Measurements from ENCODE around the gene CYP39A1.

CYP39A1 gene, protein sequence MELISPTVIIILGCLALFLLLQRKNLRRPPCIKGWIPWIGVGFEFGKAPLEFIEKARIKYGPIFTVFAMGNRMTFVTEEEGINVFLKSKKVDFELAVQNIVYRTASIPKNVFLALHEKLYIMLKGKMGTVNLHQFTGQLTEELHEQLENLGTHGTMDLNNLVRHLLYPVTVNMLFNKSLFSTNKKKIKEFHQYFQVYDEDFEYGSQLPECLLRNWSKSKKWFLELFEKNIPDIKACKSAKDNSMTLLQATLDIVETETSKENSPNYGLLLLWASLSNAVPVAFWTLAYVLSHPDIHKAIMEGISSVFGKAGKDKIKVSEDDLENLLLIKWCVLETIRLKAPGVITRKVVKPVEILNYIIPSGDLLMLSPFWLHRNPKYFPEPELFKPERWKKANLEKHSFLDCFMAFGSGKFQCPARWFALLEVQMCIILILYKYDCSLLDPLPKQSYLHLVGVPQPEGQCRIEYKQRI

DNA sequence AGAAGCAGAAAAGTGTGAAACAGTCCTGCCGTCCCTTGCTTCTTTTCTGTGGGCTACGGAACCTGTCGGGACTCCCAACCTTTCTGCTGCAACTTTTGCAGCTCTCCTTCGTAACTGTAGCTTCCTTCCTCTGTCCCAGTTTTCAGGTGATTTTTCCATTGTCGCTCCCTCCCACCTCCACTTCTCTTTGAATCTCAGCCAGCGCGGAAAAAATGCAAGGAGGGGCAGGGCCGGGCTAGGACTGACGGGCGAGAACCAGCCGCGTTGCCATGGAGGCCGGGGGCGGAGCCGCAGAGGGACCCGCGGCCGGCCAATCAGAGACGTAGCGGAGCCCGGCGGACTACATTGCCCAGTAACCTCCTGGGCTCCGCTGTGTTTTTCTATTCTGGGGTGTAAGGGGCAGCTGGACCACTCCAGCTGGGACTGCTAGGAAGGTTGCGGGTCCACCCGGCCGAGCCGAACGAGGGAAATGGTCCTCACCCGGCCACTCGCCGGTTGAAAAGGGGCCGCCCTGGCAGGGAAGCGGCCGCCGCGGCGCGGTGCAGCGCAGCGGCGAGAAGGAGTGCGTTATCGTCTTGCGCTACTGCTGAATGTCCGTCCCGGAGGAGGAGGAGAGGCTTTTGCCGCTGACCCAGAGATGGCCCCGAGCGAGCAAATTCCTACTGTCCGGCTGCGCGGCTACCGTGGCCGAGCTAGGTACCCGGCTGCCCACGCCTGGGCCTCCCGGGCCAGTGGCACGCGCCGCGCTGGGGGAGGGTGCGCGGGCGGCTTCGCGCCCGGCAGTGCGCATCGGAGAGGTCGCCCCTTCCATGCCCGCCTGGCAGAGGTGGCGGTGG is at the start of gene CYP39A1, which contains the start of gene SLC25A27:
Gene CYP39A1, minus strand, starts transcription at position 216 of the 836 bp plus-strand sequence. CDS start 236 bp downstream, outside the sequence.
Gene SLC25A27, plus strand, starts transcription at position 373 of the 836 bp plus-strand sequence. Its CDS starts 218 bp downstream, at position 591.
- POLR2A ChIA-PET (ENCODE audit: low non-redundant PET), result no interaction called here
- CTCF ChIA-PET, result interaction anchor here (0.6 to 0.7 kb wide), 2 partner anchors 39 to 444 kb away, joined by 3 read pairs; no protein-coding TSS in a partner anchor

DNA sequence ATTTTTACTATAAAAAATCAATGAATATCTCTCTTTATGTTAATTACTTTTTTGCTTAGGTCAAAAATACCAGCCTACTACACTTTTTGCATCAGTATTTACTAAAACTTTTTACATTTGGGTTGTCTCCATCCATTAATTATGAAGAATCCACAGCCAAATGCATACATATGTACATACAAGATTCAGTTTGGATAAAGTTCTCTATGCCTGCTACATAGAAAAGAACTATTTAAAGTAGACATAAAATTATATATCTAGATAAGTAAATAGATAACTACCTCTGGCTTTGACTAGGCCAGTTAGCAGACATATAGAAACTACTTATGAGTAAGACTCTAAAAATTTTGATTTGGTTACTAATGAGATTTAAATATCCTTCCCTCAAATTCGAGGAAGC is 47.4 kb upstream of the CYP39A1 start:
- ChIA-PET POLR2A (ENCODE audit: low non-redundant PET) (no interaction called here), CTCF (interaction anchor here (0.8 kb wide), 1 partner anchor 240 kb away, joined by 4 read pairs; no protein-coding TSS in a partner anchor)
- no peak overlapping the region for H3K27ac ChIP-seq
- no peak for DNase-seq (ENCODE audit: low spot score)
- TF ChIP-seq, protein P1, sequence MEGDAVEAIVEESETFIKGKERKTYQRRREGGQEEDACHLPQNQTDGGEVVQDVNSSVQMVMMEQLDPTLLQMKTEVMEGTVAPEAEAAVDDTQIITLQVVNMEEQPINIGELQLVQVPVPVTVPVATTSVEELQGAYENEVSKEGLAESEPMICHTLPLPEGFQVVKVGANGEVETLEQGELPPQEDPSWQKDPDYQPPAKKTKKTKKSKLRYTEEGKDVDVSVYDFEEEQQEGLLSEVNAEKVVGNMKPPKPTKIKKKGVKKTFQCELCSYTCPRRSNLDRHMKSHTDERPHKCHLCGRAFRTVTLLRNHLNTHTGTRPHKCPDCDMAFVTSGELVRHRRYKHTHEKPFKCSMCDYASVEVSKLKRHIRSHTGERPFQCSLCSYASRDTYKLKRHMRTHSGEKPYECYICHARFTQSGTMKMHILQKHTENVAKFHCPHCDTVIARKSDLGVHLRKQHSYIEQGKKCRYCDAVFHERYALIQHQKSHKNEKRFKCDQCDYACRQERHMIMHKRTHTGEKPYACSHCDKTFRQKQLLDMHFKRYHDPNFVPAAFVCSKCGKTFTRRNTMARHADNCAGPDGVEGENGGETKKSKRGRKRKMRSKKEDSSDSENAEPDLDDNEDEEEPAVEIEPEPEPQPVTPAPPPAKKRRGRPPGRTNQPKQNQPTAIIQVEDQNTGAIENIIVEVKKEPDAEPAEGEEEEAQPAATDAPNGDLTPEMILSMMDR (conservative IDR thresholded peaks at IDR 0.05; ENCODE audit: low read depth), result no peak

More for the DNA sequence above, at the start of gene CYP39A1, which contains the start of gene SLC25A27:
- peak; percentile 95 for DNase-seq (ENCODE audit: low spot score)
- peak within 1 kb of the TSS; percentile 67 for H3K27ac ChIP-seq
- TF ChIP-seq, protein P1 (conservative IDR thresholded peaks at IDR 0.05; ENCODE audit: low read depth), result no peak

DNA sequence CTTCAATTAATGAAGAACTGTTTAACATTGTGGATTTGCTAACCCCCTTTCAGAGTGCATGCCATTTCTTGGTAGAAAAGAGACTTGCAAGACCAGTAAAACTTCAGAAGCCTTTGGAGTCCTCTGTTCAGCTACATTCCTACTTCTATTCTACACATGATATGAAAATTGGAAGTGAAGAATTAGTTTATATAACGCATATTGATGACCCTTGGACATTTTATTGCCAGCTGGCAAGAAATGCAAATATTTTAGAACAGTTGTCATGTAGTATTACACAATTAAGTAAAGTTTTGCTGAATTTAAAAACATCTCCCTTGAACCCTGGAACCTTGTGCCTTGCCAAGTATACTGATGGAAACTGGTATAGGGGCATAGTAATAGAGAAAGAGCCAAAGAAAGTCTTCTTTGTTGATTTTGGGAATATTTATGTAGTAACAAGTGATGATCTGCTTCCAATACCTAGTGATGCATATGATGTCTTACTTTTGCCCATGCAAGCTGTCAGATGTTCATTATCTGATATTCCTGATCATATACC is 38.4 kb upstream of the CYP39A1 start:
- no peak for DNase-seq (ENCODE audit: low spot score)
- TF ChIP-seq, protein P1 (conservative IDR thresholded peaks at IDR 0.05; ENCODE audit: low read depth), result no peak
- ChIA-PET POLR2A (ENCODE audit: low non-redundant PET) (no interaction called here), CTCF (interaction anchor here (0.6 kb wide), 1 partner anchor 266 kb away, joined by 3 read pairs; no protein-coding TSS in a partner anchor)
- H3K27ac ChIP-seq, result no peak overlapping the region

DNA sequence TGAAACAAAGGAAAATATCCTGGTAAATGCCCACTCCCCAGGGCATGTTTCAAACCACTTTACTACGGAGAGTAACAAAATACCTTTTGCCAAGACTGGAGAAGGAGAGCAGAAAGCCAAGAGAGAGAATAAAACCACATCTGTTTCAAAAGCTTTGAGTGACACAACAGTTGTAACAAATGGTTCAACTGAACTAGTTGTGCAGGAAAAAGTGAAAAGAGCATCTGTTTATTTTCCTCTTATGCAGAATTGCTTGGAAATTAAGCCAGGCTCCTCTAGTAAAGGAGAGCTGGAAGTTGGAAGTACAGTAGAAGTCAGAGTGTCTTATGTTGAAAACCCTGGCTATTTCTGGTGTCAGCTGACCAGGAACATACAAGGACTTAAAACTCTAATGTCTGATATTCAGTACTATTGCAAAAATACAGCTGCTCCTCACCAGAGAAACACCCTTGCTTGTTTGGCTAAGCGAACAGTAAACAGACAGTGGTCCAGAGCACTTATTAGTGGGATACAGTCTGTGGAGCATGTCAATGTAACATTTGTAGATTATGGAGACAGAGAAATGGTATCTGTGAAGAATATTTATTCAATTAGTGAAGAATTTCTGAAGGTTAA is 37.6 kb upstream of the CYP39A1 start:
- no peak overlapping the region for H3K27ac ChIP-seq
- POLR2A ChIA-PET (ENCODE audit: low non-redundant PET), result no interaction called here
- CTCF ChIA-PET, result interaction anchor here (0.5 to 0.8 kb wide), 5 partner anchors 12 to 645 kb away, joined by 3 to 5 read pairs (median 3); no protein-coding TSS in a partner anchor
- TF ChIP-seq, protein P1 (conservative IDR thresholded peaks at IDR 0.05; ENCODE audit: low read depth), result no peak
- no peak for DNase-seq (ENCODE audit: low spot score)

DNA sequence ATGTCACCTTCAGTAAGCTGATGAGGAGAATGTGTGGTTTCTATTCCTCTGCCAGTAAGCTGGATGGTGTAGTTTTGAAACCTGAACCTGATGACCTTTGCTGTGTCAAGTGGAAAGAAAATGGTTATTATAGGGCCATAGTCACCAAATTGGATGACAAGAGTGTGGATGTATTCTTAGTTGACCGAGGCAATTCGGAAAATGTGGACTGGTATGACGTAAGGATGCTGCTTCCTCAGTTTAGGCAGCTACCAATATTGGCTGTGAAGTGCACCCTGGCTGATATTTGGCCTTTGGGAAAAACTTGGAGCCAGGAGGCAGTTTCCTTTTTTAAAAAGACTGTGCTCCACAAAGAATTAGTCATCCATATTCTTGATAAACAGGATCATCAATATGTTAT is 37.0 kb upstream of the CYP39A1 start:
- H3K27ac ChIP-seq, result no peak overlapping the region
- TF ChIP-seq, protein P1 (conservative IDR thresholded peaks at IDR 0.05; ENCODE audit: low read depth), result no peak
- DNase-seq (ENCODE audit: low spot score), result no peak
- ChIA-PET POLR2A (ENCODE audit: low non-redundant PET) (no interaction called here), CTCF (interaction anchor here (0.5 to 0.8 kb wide), 5 partner anchors 12 to 645 kb away, joined by 3 to 5 read pairs (median 3); no protein-coding TSS in a partner anchor)

Data from RWPE1 (cell line).